ENCODE results near the gene IPO7.

GRCh38 chr11:9397746-9398680, 13.6 kb downstream of the IPO7 start:
- TF ChIP-seq CTCF (IDR thresholded peaks at IDR 0.05): no peak
- TF ChIP-seq POLR2A (IDR thresholded peaks at IDR 0.05): no peak
- TF ChIP-seq POLR2AphosphoS5 (IDR thresholded peaks at IDR 0.05): no peak
- no peak for TF ChIP-seq EP300 (IDR thresholded peaks at IDR 0.05)

Measured in suprapubic skin (tissue), 4 donors.